Measurements from ENCODE around the gene PPP4R2.

DNA sequence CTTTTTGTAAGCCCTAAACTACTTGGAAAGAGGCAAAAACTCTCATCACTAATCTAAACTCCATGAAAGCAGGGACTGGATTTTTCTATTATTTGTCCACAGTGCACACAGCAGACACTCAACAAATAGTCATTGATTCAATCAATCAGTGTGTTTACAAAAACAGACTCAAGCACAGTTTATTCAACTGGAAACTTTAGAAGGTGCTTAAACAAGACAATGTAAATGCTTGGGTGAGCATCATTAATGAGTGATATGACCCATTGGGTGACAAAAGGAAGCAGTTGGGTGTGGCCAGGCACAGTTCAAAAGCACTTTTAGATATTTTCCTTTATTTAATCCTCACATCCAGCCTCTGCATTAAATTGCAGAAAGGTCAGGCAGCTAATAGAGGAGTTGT, 32.0 kb upstream of the PPP4R2 start:
- TF ChIP-seq EP300 (IDR thresholded peaks at IDR 0.05) (no peak), POLR2A (IDR thresholded peaks at IDR 0.05) (no peak)

All from tibial nerve (tissue), 3 donors.